22Rv1 (cell line): ENCODE data around the gene SORBS1.
A peak's percentile ranks its signal among the peaks of the same experiment; 100 is the strongest.

Source experiments
- H3K27ac ChIP-seq: fragments of 450-650 bp; 2 replicates; pipeline ENCODE4 v1.5.1; 2017
- ZFX ChIP-seq: fragments of 450-650 bp; IDR thresholded peaks from 2 replicates; pipeline ENCODE4 v1.6.1; 2017; ENCODE audit warnings: antibody characterized with exemption, borderline replicate concordance
- TF ChIP-seq, protein P1 (sequence below): fragments of 450-650 bp; IDR thresholded peaks from 2 replicates; pipeline ENCODE4 v1.5.1; 2017; ENCODE audit warnings: mild to moderate bottlenecking

The SORBS1 gene

GRCh38 chr10:95293631-95294030, 267.5 kb downstream of the SORBS1 start:
- H3K27ac ChIP-seq, result no peak overlapping the region
- no peak for TF ChIP-seq ZFX
- TF ChIP-seq, protein P1, sequence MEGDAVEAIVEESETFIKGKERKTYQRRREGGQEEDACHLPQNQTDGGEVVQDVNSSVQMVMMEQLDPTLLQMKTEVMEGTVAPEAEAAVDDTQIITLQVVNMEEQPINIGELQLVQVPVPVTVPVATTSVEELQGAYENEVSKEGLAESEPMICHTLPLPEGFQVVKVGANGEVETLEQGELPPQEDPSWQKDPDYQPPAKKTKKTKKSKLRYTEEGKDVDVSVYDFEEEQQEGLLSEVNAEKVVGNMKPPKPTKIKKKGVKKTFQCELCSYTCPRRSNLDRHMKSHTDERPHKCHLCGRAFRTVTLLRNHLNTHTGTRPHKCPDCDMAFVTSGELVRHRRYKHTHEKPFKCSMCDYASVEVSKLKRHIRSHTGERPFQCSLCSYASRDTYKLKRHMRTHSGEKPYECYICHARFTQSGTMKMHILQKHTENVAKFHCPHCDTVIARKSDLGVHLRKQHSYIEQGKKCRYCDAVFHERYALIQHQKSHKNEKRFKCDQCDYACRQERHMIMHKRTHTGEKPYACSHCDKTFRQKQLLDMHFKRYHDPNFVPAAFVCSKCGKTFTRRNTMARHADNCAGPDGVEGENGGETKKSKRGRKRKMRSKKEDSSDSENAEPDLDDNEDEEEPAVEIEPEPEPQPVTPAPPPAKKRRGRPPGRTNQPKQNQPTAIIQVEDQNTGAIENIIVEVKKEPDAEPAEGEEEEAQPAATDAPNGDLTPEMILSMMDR, result no peak

DNA sequence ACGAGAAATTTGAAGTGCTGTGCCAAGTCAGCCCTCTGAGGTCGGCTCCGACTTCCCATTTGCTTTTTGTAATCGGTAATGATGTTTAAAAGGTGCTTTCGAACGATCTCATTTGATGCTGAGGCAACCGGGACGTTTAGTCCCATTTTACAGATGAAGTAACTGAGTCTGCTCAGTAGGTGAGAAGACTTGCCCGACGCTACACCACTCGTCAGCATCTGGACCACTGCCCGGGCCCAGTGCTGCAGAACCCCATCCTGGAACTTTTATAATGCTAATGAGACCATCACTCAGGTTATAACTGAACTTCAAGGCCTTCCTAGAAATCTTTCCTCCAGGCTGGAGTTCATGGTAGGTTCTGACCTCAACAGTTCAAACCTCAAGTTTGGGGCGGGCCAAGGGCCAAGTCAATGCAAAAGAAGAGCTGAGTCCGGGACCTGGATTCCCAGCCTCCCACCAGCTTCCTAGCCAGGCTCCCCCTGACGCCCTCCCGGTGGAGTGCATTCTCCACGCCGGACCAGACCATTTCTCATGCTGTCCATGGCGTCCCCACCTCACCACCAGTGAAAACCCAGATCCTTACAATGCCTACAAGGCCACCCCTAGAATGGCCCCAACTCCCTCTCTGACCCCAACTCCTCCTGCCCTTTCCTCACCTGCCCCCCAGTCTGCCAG, 269.7 kb downstream of the SORBS1 start:
- TF ChIP-seq, protein P1, result no peak
- no peak for TF ChIP-seq ZFX
- H3K27ac ChIP-seq, result no peak overlapping the region

DNA sequence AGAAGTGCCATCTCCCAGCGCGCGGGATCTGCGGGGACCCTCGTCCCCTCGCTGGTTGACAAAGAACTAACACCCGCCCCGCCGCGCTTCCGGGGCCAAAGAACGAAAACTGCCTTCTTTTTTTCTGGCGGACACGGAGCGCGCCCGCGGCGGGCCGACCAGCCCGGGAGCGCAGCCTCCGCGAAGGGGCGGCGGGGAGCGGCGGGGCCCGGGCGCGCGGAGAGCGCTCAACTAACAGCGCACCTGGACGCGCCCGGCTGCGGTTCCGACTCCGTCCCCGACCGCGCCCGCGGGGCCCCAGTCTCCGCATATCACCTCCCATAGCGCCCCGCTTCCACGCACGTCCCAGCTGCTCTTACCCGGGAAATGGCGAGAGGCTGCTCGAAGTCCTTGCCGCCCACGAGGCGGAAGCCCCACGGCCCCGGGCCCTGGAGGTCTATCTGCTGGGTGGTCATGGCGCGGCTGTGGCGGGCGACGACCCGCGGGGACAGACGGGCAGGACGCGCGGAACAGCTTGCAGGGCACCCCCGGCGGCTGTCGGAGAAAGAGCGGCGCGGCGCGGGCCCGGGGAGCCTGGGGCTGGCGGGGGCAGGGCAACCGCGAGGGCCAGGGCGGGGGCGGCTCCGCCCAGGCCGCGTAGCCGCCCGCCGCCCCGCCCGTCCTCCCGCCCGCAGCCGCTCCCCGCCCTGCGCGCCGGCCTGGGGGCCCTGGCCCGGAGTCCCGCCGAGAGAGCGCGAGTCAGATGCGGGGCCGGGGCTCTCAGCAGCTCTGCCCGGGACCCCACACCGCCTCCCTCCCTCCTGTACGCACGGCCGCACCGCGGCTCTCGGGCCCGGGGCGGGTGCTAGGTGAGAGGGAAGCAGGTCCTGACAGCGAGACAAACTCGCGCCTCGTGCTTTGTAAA, 270.5 kb downstream of the SORBS1 start, which contains the start of gene PDLIM1:
TSS of gene PDLIM1 (minus strand) at position 543 of the 904 bp plus-strand sequence. CDS start at position 455, 88 bp downstream.
- H3K27ac ChIP-seq, result peak within 1 kb of the TSS; percentile 18; the same call in 1 of the 2 replicates
- TF ChIP-seq ZFX, result no peak
- TF ChIP-seq, protein P1, result peak; percentile 48

- TF ChIP-seq ZFX, result no peak
- TF ChIP-seq, protein P1, result no peak
- H3K27ac ChIP-seq, result no peak overlapping the region
These were observed 271.2 kb downstream of the SORBS1 start for GRCh38 chr10:95289921-95290421.

DNA sequence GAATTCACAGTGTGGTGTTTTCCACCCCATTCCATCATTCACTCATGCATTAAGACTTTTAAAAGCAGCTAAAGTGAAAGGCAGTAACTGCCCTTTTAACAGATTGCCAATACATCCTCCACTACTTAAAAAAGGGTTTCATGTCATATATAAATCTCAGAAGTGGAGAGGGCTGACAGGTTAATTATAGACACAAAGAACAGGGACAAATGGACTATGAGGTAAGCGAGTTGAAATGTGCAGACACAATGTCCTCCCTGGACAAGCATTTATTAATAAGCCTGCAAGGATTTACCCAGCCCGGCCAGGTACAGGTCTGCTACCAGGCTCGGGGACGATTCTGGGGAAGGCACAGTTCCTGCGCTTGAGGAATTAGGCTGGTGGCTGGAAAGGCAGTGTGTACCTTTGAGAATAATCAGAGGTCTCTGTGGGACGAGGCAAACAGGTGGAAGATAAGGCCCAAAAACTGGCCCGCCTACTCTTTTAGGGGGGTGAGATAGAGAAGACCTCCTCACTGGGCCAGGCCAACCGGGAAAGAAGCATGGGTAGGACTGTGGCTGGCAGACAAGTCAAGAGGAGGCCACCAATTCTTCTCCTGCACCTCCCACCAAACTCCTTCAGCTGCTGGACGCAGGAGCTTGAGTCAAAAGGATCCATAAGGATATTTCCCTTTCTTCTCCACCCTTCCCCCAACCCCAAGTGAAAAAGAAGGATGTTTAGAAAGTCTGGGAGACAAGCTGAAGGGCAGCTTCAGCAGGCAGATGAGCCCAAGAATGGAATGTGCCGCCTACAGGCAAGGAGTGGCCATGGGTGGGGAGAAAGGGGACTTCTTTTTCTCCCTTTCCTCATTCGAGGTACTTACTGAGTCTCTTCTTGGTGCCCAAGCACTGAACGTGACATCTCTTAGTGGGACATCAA, 271.9 kb downstream of the SORBS1 start:
- H3K27ac ChIP-seq, result no peak overlapping the region
- TF ChIP-seq, protein P1, result no peak
- no peak for TF ChIP-seq ZFX

GRCh38 chr10:95288303-95288702, 272.9 kb downstream of the SORBS1 start:
- TF ChIP-seq ZFX, result no peak
- TF ChIP-seq, protein P1, result no peak
- H3K27ac ChIP-seq, result no peak overlapping the region
